Aorta (tissue), 5 donors: ENCODE data around the gene STON2. TPM values are rescaled to one million over a fixed set of nuclear protein-coding genes. Genes with fewer than 3 reads are reported as not detected.

Experiments
- ATAC-seq: fragments of 200-7000 bp; cut with Tn5 transposase; one replicate; pipeline ENCODE4 v1.9.1; 2022; ENCODE audit warnings: moderate library complexity; ENCODE audit not compliant: low FRiP score
- DNase-seq, 2 donors: peaks; one replicate each; pipeline ENCODE4 v3.0.0-alpha.2; 2020
- H3K27ac ChIP-seq, 2 donors: one replicate each; pipeline ENCODE4 v1.5.1; 2013; ENCODE audit warnings: low read length in 2 of 2, mild to moderate bottlenecking in 2 of 2, moderate library complexity in 2 of 2, control low read depth in 1 of 2, inconsistent platforms in 1 of 2, low read depth in 1 of 2
- H3K27me3 ChIP-seq, 2 donors: one replicate each; pipeline ENCODE4 v1.6.1; 2013; ENCODE audit warnings: control low read depth in 1 of 2, low read length in 1 of 2, mild to moderate bottlenecking in 1 of 2, moderate library complexity in 1 of 2; ENCODE audit not compliant: insufficient read depth in 2 of 2, control insufficient read depth in 1 of 2
- H3K36me3 ChIP-seq, 2 donors: one replicate each; pipeline ENCODE4 v1.6.1; 2013; ENCODE audit warnings: control low read depth in 1 of 2, low read length in 1 of 2, mild to moderate bottlenecking in 1 of 2; ENCODE audit not compliant: insufficient read depth in 2 of 2, control insufficient read depth in 1 of 2
- H3K4me1 ChIP-seq, 2 donors: one replicate each; pipeline ENCODE4 v1.6.1; 2013; ENCODE audit warnings: low read length in 2 of 2, control low read depth in 1 of 2, mild to moderate bottlenecking in 1 of 2, moderate library complexity in 1 of 2; ENCODE audit not compliant: insufficient read depth in 2 of 2, control insufficient read depth in 1 of 2
- H3K4me3 ChIP-seq, 2 donors: one replicate each; pipeline ENCODE4 v1.5.1; 2013; ENCODE audit warnings: low read length in 2 of 2, control low read depth in 1 of 2, mild to moderate bottlenecking in 1 of 2
- H3K9me3 ChIP-seq: one replicate; pipeline ENCODE4 v1.6.1; 2013; ENCODE audit warnings: mild to moderate bottlenecking, low read length; ENCODE audit not compliant: control insufficient read depth
- WGBS, 2 donors: extraction: QIAGEN DNeasy Blood & Tissue Kit; methylation state at CpG; one replicate each; pipeline ENCODE4 v1.1.7; 2013; 5-methylcytosine and 5-hydroxymethylcytosine counted together
- intact Hi-C, 2 donors: fragments of 100-400 bp; cut with DNase I; formaldehyde crosslinking; loops; one replicate each; pipeline versions ENCODE4 v1.14.2 to v1.15.0; 2022
- polyA plus RNA-seq, 2 donors: library from polyadenylated mRNA; stranded (reverse); fragments of 200-250 nt; gene quantifications; one replicate each; pipeline ENCODE4 v1.2.3, GENCODE V29; 2013
- total RNA-seq, 2 donors: library from RNA; stranded (reverse); fragmentation: NEBNext Ultra II Directional; extraction: Animal tissue kit (Norgen Biotek cat#: 25700); gene quantifications; one replicate each; pipeline ENCODE4 v1.2.1, GENCODE V29; 2021
- donor health status: healthy with polysubstance abuse.
- donor health status: Bipolar disorder and iron deficiency.
- donor health status: DM: no; HTN: no; CAD: no.
- donor health status: DM: no; HTN: no; CAD: no.
- donor health status: DM: yes; HTN: yes; CAD: no.

STON2 gene
- total and polyA plus RNA-seq, 4 donors, result 0.03 to 20.5 (median 6.3) TPM

- peaks cover 0 to 2% of the 10 kb centered on the region in 2 donors for H3K27me3 ChIP-seq
- ATAC-seq (no peak), DNase-seq (no peak)
- H3K4me3 ChIP-seq, result no peak overlapping the region
- no peaks in the 10 kb centered on the region for H3K36me3 ChIP-seq
- WGBS, 2 donors, result 73 to 74% methylated on average over 6 of the region's 6 CpGs
- H3K4me1 ChIP-seq, result no peaks in the 10 kb centered on the region
- no peak overlapping the region for H3K27ac ChIP-seq
- intact Hi-C loops, result no loop called here
- H3K9me3 ChIP-seq, result peaks cover 2% of the 10 kb centered on the region
These were observed 7.0 kb downstream of the STON2 start for GRCh38 chr14:81392976-81393643.

- intact Hi-C loops, result no loop called here
- Histone ChIP-seq H3K36me3 (no peaks in the 10 kb centered on the region), H3K4me3 (no peak overlapping the region), H3K4me1 (no peaks in the 10 kb centered on the region), H3K27ac (no peak overlapping the region), H3K27me3 (no peaks in the 10 kb centered on the region), H3K9me3 (peaks cover 2% of the 10 kb centered on the region)
- 92 to 93% methylated on average over 5 of the region's 5 CpGs for WGBS, 2 donors
- no peak for DNase-seq
- ATAC-seq, result no peak
These were observed 8.1 kb downstream of the STON2 start for GRCh38 chr14:81392052-81392451.

GRCh38 chr14:81390696-81391095 is 9.4 kb downstream of the STON2 start:
- H3K27me3 ChIP-seq, result peaks cover 0 to 1% of the 10 kb centered on the region in 2 donors
- H3K9me3 ChIP-seq, result peaks cover 2% of the 10 kb centered on the region
- H3K27ac ChIP-seq, result no peak overlapping the region
- ATAC-seq, result no peak
- H3K4me3 ChIP-seq, result no peak overlapping the region
- intact Hi-C loops, result no loop called here
- DNase-seq, result no peak
- H3K36me3 ChIP-seq, result no peaks in the 10 kb centered on the region
- H3K4me1 ChIP-seq, result no peaks in the 10 kb centered on the region
- 66 to 73% methylated on average over 3 of the region's 3 CpGs for WGBS, 2 donors

GRCh38 chr14:81388336-81388735 is 11.8 kb downstream of the STON2 start:
- Histone ChIP-seq H3K36me3 (no peaks in the 10 kb centered on the region), H3K4me3 (no peak overlapping the region), H3K27ac (no peak overlapping the region), H3K9me3 (no peaks in the 10 kb centered on the region), H3K27me3 (peaks cover 0 to 2% of the 10 kb centered on the region in 2 donors), H3K4me1 (no peaks in the 10 kb centered on the region)
- ATAC-seq, result no peak
- intact Hi-C loops, result no loop called here
- no peak for DNase-seq
- WGBS, 2 donors, result 78% methylated on average over 2 of the region's 2 CpGs

GRCh38 chr14:81386290-81386745 is 13.8 kb downstream of the STON2 start:
- 49 to 52% methylated on average over 4 of the region's 4 CpGs for WGBS, 2 donors
- H3K4me1 ChIP-seq, result no peaks in the 10 kb centered on the region
- no peak overlapping the region for H3K27ac ChIP-seq

GRCh38 chr14:81385886-81386285 is 14.2 kb downstream of the STON2 start:
- H3K27ac ChIP-seq, result no peak overlapping the region
- H3K9me3 ChIP-seq, result no peaks in the 10 kb centered on the region
- 75 to 76% methylated on average over 7 of the region's 7 CpGs for whole genome bisulfite sequencing, 2 donors
- intact Hi-C loops, result no loop called here
- DNase-seq (no peak), ATAC-seq (no peak)
- no peaks in the 10 kb centered on the region for H3K36me3 ChIP-seq
- H3K4me1 ChIP-seq, result no peaks in the 10 kb centered on the region
- H3K4me3 ChIP-seq, result no peak overlapping the region
- peaks cover 0 to 2% of the 10 kb centered on the region in 2 donors for H3K27me3 ChIP-seq

More at GRCh38 chr14:81386290-81386745, 13.8 kb downstream of the STON2 start:
- DNase-seq (no peak), ATAC-seq (no peak)
- intact Hi-C loops, result no loop called here
- peaks cover 0 to 2% of the 10 kb centered on the region in 2 donors for H3K27me3 ChIP-seq
- H3K9me3 ChIP-seq, result no peaks in the 10 kb centered on the region
- H3K4me3 ChIP-seq, result no peak overlapping the region
- no peaks in the 10 kb centered on the region for H3K36me3 ChIP-seq

- intact Hi-C loops, result no loop called here
- no peaks in the 10 kb centered on the region for H3K36me3 ChIP-seq
- ATAC-seq (no peak), DNase-seq (no peak)
- H3K27ac ChIP-seq, result no peak overlapping the region
- H3K9me3 ChIP-seq, result no peaks in the 10 kb centered on the region
- H3K27me3 ChIP-seq, result peaks cover 0 to 2% of the 10 kb centered on the region in 2 donors
- WGBS, 2 donors, result 73 to 82% methylated on average over 1 of the region's 1 CpG
- H3K4me3 ChIP-seq, result no peak overlapping the region
- no peaks in the 10 kb centered on the region for H3K4me1 ChIP-seq
These were observed 14.7 kb downstream of the STON2 start for GRCh38 chr14:81385419-81385818.

GRCh38 chr14:81384900-81385299 is 15.2 kb downstream of the STON2 start:
- intact Hi-C loops, result no loop called here
- Histone ChIP-seq H3K4me3 (no peak overlapping the region), H3K27me3 (peaks cover 0 to 2% of the 10 kb centered on the region in 2 donors), H3K27ac (no peak overlapping the region), H3K9me3 (no peaks in the 10 kb centered on the region), H3K36me3 (no peaks in the 10 kb centered on the region), H3K4me1 (no peaks in the 10 kb centered on the region)
- DNase-seq, result no peak
- ATAC-seq, result peak; percentile 65
- WGBS, 2 donors, result 18 to 30% methylated on average over 1 of the region's 1 CpG

- no peak for ATAC-seq
- intact Hi-C loops, result no loop called here
- 80 to 86% methylated on average over 8 of the region's 8 CpGs for WGBS, 2 donors
These were observed 17.5 kb downstream of the STON2 start for GRCh38 chr14:81382517-81383225.

More at GRCh38 chr14:81382517-81383225, 17.5 kb downstream of the STON2 start:
- H3K9me3 ChIP-seq, result no peaks in the 10 kb centered on the region
- H3K36me3 ChIP-seq, result no peaks in the 10 kb centered on the region
- H3K27ac ChIP-seq, result no peak overlapping the region
- no peak overlapping the region for H3K4me3 ChIP-seq
- H3K27me3 ChIP-seq, result peaks cover 0 to 2% of the 10 kb centered on the region in 2 donors
- no peak for DNase-seq
- H3K4me1 ChIP-seq, result no peaks in the 10 kb centered on the region
